ENCODE data around the gene ZSCAN22. TPM values are rescaled to one million over a fixed set of nuclear protein-coding genes. Genes with fewer than 3 reads are reported as not detected.
"Not testable (repeated sequence)": the region's sequence is repeated elsewhere in the genome, so short reads cannot be mapped to it uniquely, and the experiment has no call there.

Gene ZSCAN22
- total RNA-seq, 1 donor from 2014 or later, result 1.3 TPM

DNA sequence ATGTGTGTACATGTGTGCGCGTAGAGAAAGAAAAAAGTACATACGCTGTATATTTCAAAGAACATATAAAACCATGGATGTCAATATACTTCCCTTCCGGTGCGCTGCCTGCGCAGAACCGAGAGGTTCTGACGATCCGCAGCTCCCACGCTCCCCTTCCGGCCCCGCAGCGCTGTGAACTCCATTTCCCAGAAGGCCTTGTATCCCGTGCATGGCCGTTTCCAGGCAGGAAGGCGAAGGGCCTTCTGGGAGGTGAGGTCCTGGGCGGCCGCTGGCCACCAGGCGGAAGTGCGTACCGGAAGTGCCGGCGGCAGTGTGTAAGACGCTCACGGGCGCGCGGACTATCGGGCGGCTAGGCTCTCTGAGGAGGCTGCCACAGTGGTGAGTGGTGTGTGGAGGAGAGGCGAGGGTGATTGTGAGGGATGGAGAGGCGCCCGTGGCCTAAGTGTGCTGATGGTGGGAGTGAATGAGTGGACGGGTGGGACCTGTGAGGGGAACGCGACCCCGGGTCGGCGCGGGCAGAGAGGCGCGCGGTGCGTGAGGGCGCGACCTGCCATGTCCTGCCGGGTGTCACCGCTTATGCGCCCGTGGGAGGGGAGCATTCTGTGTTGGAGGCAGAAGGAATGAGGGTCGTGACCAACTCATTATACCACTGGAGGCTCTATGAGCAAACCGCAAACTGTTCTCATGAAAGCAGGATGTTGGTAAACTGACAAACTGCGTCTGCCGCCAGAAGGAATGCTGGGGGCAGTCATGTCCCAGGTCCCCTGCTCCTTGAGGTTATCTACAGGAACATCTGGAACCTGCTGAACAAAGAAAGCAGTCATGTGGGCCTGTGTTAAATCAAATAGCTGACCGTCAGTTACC lies 21.5 kb upstream of the ZSCAN22 start, which contains the start of gene ERVK3-1:
Gene ERVK3-1 (plus strand): TSS at position 313 of the 867 bp plus-strand sequence. CDS start 6,792 bp downstream, outside the sequence.
- TF ChIP-seq, protein P1, sequence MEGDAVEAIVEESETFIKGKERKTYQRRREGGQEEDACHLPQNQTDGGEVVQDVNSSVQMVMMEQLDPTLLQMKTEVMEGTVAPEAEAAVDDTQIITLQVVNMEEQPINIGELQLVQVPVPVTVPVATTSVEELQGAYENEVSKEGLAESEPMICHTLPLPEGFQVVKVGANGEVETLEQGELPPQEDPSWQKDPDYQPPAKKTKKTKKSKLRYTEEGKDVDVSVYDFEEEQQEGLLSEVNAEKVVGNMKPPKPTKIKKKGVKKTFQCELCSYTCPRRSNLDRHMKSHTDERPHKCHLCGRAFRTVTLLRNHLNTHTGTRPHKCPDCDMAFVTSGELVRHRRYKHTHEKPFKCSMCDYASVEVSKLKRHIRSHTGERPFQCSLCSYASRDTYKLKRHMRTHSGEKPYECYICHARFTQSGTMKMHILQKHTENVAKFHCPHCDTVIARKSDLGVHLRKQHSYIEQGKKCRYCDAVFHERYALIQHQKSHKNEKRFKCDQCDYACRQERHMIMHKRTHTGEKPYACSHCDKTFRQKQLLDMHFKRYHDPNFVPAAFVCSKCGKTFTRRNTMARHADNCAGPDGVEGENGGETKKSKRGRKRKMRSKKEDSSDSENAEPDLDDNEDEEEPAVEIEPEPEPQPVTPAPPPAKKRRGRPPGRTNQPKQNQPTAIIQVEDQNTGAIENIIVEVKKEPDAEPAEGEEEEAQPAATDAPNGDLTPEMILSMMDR (conservative IDR thresholded peaks at IDR 0.05; ENCODE audit: low read depth, low read length), result no peak
- peak within 1 kb of the TSS; percentile 75 for H3K4me3 ChIP-seq (ENCODE audit: low read depth, low read length)
- peak; percentile 72 for DNase-seq (ENCODE audit: low read depth)

DNA sequence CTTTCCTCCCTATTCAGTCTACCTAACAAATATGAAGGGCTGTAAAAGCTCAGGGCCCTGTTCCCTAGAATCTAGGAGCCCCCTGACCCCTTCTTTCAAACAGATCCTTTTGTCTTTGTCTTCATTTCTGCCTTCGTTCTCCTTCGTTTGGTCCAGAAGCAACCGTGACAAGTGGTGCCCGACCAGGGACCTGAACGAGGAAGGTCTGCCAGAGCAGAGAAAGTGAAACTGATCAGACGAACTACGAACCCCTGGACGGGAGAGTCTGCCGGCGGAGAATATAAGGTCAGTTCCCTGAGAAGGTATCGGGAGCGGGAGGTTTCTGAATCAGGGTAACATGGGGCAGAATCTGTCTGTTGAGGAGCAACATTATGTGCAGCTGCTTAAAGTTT lies 20.9 kb upstream of the ZSCAN22 start:
- H3K4me3 ChIP-seq (ENCODE audit: low read depth, low read length), result peak overlapping the region; percentile 75
- TF ChIP-seq, protein P1 (conservative IDR thresholded peaks at IDR 0.05; ENCODE audit: low read depth, low read length), result no peak
- DNase-seq (ENCODE audit: low read depth), result no peak

DNA sequence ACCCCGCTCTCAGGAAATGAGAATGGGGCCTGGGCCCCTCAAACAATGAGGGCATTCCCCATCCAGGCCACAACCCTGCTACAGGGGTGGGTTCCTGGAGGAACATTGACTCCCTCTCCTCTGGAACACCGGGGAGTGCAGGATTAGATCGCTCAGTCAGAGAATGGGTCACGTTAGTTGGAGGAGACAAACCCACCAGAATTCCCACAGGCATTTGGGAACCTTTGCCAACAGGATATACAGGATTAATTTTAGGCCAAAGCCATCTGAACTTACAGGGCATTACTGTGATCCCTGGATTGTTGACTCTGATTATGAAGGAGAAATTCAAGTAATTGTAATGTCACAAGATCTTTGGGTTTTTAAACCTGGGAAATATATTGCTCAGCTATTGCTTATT lies 19.1 kb upstream of the ZSCAN22 start:
- TF ChIP-seq, protein P1 (conservative IDR thresholded peaks at IDR 0.05; ENCODE audit: low read depth, low read length), result no peak
- no peak overlapping the region for H3K4me3 ChIP-seq (ENCODE audit: low read depth, low read length)
- DNase-seq (ENCODE audit: low read depth), result no peak

DNA sequence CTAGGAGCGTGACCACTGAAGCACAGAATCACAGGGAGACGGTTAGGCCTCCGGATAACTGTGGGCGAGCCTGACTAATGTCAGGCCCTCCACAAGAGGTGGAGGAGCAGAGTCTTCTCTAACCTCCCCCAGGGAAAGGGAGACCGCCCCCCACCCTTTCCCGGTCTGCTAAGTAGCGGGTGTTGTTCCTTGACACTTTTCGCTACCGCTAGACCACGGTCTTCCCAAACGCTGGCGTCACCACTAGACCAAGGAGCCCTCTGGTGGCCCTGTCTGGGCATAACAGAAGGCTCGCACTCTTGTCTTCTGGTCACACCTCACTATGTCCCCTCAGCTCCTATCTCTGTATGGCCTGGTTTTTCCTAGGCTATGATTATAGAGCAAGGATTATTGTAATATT lies 16.1 kb upstream of the ZSCAN22 start:
- DNase-seq (ENCODE audit: low read depth); H3K4me3 ChIP-seq (ENCODE audit: low read depth, low read length): not testable (repeated sequence)
- TF ChIP-seq, protein P1 (conservative IDR thresholded peaks at IDR 0.05; ENCODE audit: low read depth, low read length), result peak; percentile 27

DNA sequence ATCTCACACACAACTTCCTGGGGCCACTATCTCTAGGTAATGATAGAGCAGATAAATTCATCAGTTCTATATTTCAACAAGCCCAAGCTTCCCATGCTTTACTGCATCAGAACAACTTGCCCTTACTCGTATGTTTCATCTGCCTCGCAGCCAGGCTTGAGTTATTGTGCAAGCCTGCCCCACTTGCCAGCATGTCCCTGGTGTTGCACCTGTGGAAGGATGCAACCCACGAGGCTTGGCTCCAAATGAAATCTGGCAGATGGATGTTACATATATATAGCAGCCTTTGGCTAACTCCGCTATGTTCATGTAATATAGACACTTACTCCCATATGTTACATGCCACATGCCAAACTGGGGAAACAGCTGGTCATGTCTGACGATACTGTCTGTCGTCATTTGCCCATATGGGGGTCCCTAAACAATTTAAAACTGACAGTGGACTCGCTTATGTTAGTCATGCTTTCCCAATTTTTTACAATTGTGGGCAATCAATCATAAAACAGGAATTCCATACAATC lies 15.4 kb upstream of the ZSCAN22 start:
- TF ChIP-seq, protein P1 (conservative IDR thresholded peaks at IDR 0.05; ENCODE audit: low read depth, low read length), result no peak
- no peak for DNase-seq (ENCODE audit: low read depth)

DNA sequence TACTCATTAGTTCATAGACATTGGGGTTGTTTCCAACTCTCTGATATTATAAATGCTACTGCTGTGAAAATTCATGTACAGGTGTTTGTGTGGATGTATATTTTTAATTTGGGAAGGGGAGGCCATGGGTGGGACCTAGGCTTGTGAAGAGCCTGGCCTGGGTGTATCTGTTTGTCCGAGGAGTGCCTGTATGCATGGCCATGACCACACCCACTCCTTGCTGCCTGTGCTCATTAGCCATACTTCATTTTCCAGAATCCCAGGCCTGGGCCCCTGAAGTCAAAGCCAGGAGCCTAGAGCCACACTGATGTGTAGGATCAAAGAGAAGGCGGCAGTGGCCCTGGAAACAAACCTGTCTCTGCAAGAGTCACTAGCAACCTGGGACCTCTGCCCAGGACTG lies 11.2 kb upstream of the ZSCAN22 start:
- TF ChIP-seq, protein P1 (conservative IDR thresholded peaks at IDR 0.05; ENCODE audit: low read depth, low read length), result no peak
- H3K4me3 ChIP-seq (ENCODE audit: low read depth, low read length), result no peak overlapping the region
- DNase-seq (ENCODE audit: low read depth), result no peak

More for the DNA sequence above, 15.4 kb upstream of the ZSCAN22 start:
- H3K4me3 ChIP-seq (ENCODE audit: low read depth, low read length), result no peak overlapping the region
